Activated B cell treated with CpG ODN at 0.5 μM for 24 hours (primary cell): Measurements from ENCODE around the gene HLCS. TPM values are rescaled to one million over a fixed set of nuclear protein-coding genes. Genes with fewer than 3 reads are reported as not detected.

Source experiments
- ATAC-seq: fragments of 200-7000 bp; cut with Tn5 transposase; one replicate; pipeline ENCODE4 v1.10.0; 2021; ENCODE audit warnings: low read depth, mild to moderate bottlenecking, moderate library complexity
- CTCF ChIA-PET: fragments of 350-600 bp; sonication (Branson Sonifier 250); formaldehyde crosslinking; loops from one replicate; lab custom pipeline; 2021; ENCODE audit warnings: antibody characterized with exemption; lab: Charles Lee
- POLR2A ChIA-PET: fragments of 350-600 bp; sonication (Branson Sonifier 250); formaldehyde crosslinking; loops from one replicate; lab custom pipeline; 2021; ENCODE audit warnings: antibody characterized with exemption; lab: Charles Lee
- DNase-seq: peaks from one replicate; pipeline ENCODE4 v3.0.0; 2022
- H3K27ac Mint-ChIP-seq: one replicate; pipeline ENCODE4 v1.8.0; 2020; ENCODE audit warnings: mixed read lengths
- H3K27me3 Mint-ChIP-seq: one replicate; pipeline ENCODE4 v1.8.0; 2021; ENCODE audit warnings: mixed read lengths
- H3K36me3 Mint-ChIP-seq: one replicate; pipeline ENCODE4 v1.8.0; 2021; ENCODE audit warnings: low read depth, mixed read lengths
- H3K4me1 Mint-ChIP-seq: one replicate; pipeline ENCODE4 v1.8.0; 2021; ENCODE audit warnings: mixed read lengths
- H3K4me3 Mint-ChIP-seq: one replicate; pipeline ENCODE4 v1.8.0; 2020; ENCODE audit warnings: mild to moderate bottlenecking, mixed read lengths
- H3K9me3 Mint-ChIP-seq: one replicate; pipeline ENCODE4 v1.8.0; 2020; ENCODE audit warnings: mixed read lengths
- CTCF ChIP-seq: fragments of 200-600 bp; IDR thresholded peaks from one replicate; pipeline ENCODE4 v1.8.0; 2022; ENCODE audit warnings: antibody characterized with exemption, mild to moderate bottlenecking
- intact Hi-C: fragments of 100-400 bp; cut with micrococcal nuclease; formaldehyde crosslinking; loops from one replicate; pipeline ENCODE4 v1.15.1; 2024
- total RNA-seq: library from RNA; stranded (reverse); gene quantifications from 2 replicates; pipeline ENCODE4 v1.2.3, GENCODE V29; 2022

Gene HLCS
- total RNA-seq, 1 donor from 2014 or later: 10.6 TPM

- DNase-seq (no peak), ATAC-seq (no peak)
- no peak overlapping the region for H3K27ac Mint-ChIP-seq
- ChIA-PET CTCF (no interaction called here), POLR2A (interaction anchor here (0.7 kb wide), 1 partner anchor 46 kb away, joined by 5 read pairs; no protein-coding TSS in a partner anchor)
- no peak for TF ChIP-seq CTCF
- no peaks in the 10 kb centered on the region for H3K9me3 Mint-ChIP-seq
- intact Hi-C loops: no loop called here
- H3K4me1 Mint-ChIP-seq: peaks cover 4% of the 10 kb centered on the region
- H3K36me3 Mint-ChIP-seq: peaks cover 3% of the 10 kb centered on the region
- no peak overlapping the region for H3K4me3 Mint-ChIP-seq
- no peaks in the 10 kb centered on the region for H3K27me3 Mint-ChIP-seq
Observed at GRCh38 chr21:36867291-36867905, 99.1 kb downstream of the HLCS start.

GRCh38 chr21:36866419-36866818 lies 100.0 kb downstream of the HLCS start:
- ChIA-PET POLR2A (interaction anchor here (0.7 kb wide), 1 partner anchor 47 kb away, joined by 5 read pairs; no protein-coding TSS in a partner anchor), CTCF (interaction anchor here (0.7 kb wide), 1 partner anchor 393 kb away, joined by 3 read pairs; no protein-coding TSS in a partner anchor)
- Mint-ChIP-seq H3K4me1 (peaks cover 4% of the 10 kb centered on the region), H3K4me3 (no peak overlapping the region), H3K27me3 (no peaks in the 10 kb centered on the region), H3K27ac (no peak overlapping the region), H3K9me3 (no peaks in the 10 kb centered on the region), H3K36me3 (peaks cover 3% of the 10 kb centered on the region)
- intact Hi-C loops: no loop called here
- ATAC-seq (no peak), DNase-seq (no peak)
- TF ChIP-seq CTCF: no peak

GRCh38 chr21:36864974-36865373 lies 101.5 kb downstream of the HLCS start:
- ATAC-seq: no peak
- intact Hi-C loops: no loop called here
- Mint-ChIP-seq H3K4me1 (peaks cover 9% of the 10 kb centered on the region), H3K36me3 (peaks cover 3% of the 10 kb centered on the region), H3K9me3 (no peaks in the 10 kb centered on the region), H3K27ac (no peak overlapping the region), H3K4me3 (no peak overlapping the region), H3K27me3 (no peaks in the 10 kb centered on the region)
- CTCF ChIA-PET: no interaction called here
- no peak for TF ChIP-seq CTCF
- no peak for DNase-seq
- POLR2A ChIA-PET: no interaction called here

GRCh38 chr21:36863260-36863659 lies 103.2 kb downstream of the HLCS start:
- POLR2A ChIA-PET: interaction anchor here (0.7 kb wide), 1 partner anchor 315 kb away, joined by 6 read pairs; no protein-coding TSS in a partner anchor
- CTCF ChIA-PET: no interaction called here
- no peaks in the 10 kb centered on the region for H3K36me3 Mint-ChIP-seq
- peaks cover 15% of the 10 kb centered on the region for H3K4me1 Mint-ChIP-seq
- no peak overlapping the region for H3K27ac Mint-ChIP-seq
- H3K27me3 Mint-ChIP-seq: no peaks in the 10 kb centered on the region
- no peak for TF ChIP-seq CTCF
- ATAC-seq (no peak), DNase-seq (no peak)
- no peak overlapping the region for H3K4me3 Mint-ChIP-seq
- no peaks in the 10 kb centered on the region for H3K9me3 Mint-ChIP-seq
- intact Hi-C loops: no loop called here

- no peak for ATAC-seq
- CTCF ChIA-PET: no interaction called here
- POLR2A ChIA-PET: no interaction called here
- Mint-ChIP-seq H3K4me1 (peaks cover 11% of the 10 kb centered on the region), H3K9me3 (no peaks in the 10 kb centered on the region), H3K36me3 (no peaks in the 10 kb centered on the region), H3K4me3 (no peak overlapping the region), H3K27me3 (no peaks in the 10 kb centered on the region), H3K27ac (no peak overlapping the region)
- intact Hi-C loops: no loop called here
- TF ChIP-seq CTCF: no peak
- DNase-seq: no peak
Observed at GRCh38 chr21:36861595-36862323, 104.7 kb downstream of the HLCS start.
